Adipose tissue (tissue), 3 donors: Measurements from ENCODE around the gene KCNIP4. TPM values are rescaled to one million over a fixed set of nuclear protein-coding genes. Genes with fewer than 3 reads are reported as not detected.

Experiments
- H3K27ac ChIP-seq: one replicate; pipeline ENCODE4 v1.5.1; 2013; ENCODE audit warnings: low read depth, low read length
- WGBS, 3 donors: extraction: QIAGEN DNeasy Blood & Tissue Kit; methylation state at CpG; one replicate each; pipeline ENCODE4 v1.1.7; 2013; 5-methylcytosine and 5-hydroxymethylcytosine counted together
- polyA plus RNA-seq, 3 donors: library from polyadenylated mRNA; stranded (reverse); fragments of 200-250 nt; gene quantifications; one replicate each; pipeline ENCODE4 v1.2.3, GENCODE V29; 2013
- donor health status: healthy with polysubstance abuse.
- donor health status: Bipolar disorder and iron deficiency.
- donor health status: healthy.

KCNIP4 gene
- polyA plus RNA-seq, 3 donors, result 0.08 to 0.34 TPM; not detected in 1

- 75 to 82% (median 76%) methylated on average over 9 of the region's 9 CpGs for WGBS, 3 donors
- H3K27ac ChIP-seq, result no peak overlapping the region
Measured at GRCh38 chr4:21795091-21795490, 153.5 kb downstream of the KCNIP4 start.

DNA sequence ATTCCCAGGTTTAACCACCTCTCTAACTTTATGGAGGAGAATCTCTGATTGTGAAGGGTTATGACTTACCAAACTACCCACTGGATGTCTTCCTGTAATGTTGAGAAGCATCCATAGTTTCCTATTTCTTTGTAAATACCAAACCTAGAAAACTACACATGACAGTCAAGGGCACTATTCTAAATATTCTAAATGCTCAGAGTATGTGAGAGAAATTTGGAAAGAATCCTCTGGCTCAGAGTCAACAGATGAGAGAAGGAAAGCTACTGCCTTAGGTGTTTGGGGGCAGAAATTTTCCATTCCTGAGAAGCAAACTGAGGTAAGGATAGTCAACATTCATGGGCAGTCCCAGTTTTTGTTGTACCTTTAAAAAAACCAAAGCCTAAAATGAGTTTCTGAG, 155.8 kb downstream of the KCNIP4 start:
- H3K27ac ChIP-seq, result no peak overlapping the region

GRCh38 chr4:21790438-21791029, 158.0 kb downstream of the KCNIP4 start:
- H3K27ac ChIP-seq, result no peak overlapping the region
- 40 to 42% (median 41%) methylated on average over 4 of the region's 4 CpGs for WGBS, 3 donors

GRCh38 chr4:21780148-21780547, 168.4 kb downstream of the KCNIP4 start:
- H3K27ac ChIP-seq, result no peak overlapping the region

GRCh38 chr4:21778702-21779101, 169.9 kb downstream of the KCNIP4 start:
- 35 to 43% (median 40%) methylated on average over 2 of the region's 2 CpGs for WGBS, 3 donors
- H3K27ac ChIP-seq, result no peak overlapping the region

- 89 to 93% (median 90%) methylated on average over 3 of the region's 3 CpGs for WGBS, 3 donors
- no peak overlapping the region for H3K27ac ChIP-seq
Measured at GRCh38 chr4:21775703-21776102, 172.9 kb downstream of the KCNIP4 start.

- WGBS, 3 donors, result 36 to 52% (median 44%) methylated on average over 4 of the region's 4 CpGs
- H3K27ac ChIP-seq, result no peak overlapping the region
Measured at GRCh38 chr4:21769404-21770147, 179.0 kb downstream of the KCNIP4 start.

GRCh38 chr4:21768349-21769310, 179.9 kb downstream of the KCNIP4 start:
- no peak overlapping the region for H3K27ac ChIP-seq
- WGBS, 3 donors, result 24 to 25% (median 24%) methylated on average over 6 of the region's 6 CpGs

- WGBS, 3 donors, result 34 to 36% (median 34%) methylated on average over 8 of the region's 8 CpGs
- no peak overlapping the region for H3K27ac ChIP-seq
Measured at GRCh38 chr4:21765810-21766407, 182.7 kb downstream of the KCNIP4 start.

DNA sequence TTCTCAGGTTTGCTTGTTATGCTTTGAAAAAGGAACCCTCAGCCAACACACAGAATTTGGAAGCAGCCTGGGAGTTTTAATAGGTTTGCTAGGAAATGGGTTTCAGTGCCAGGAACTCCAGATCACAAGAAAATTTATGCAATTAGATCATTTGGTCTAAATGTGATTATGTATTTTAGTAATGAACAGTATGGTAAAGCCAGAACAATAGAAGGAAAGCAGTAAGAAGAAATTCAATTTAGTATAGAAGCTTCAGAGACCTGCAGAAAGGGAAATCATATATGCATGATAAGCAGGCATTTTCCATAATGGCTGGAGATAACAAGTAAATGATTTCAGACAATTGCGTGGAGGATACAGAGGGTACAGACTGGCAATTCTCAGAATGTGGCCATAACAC, 184.7 kb downstream of the KCNIP4 start:
- H3K27ac ChIP-seq, result no peak overlapping the region
- 67 to 77% (median 72%) methylated on average over 1 of the region's 1 CpG for WGBS, 3 donors

GRCh38 chr4:21757248-21757647, 191.3 kb downstream of the KCNIP4 start:
- 42 to 48% (median 46%) methylated on average over 2 of the region's 2 CpGs for WGBS, 3 donors

DNA sequence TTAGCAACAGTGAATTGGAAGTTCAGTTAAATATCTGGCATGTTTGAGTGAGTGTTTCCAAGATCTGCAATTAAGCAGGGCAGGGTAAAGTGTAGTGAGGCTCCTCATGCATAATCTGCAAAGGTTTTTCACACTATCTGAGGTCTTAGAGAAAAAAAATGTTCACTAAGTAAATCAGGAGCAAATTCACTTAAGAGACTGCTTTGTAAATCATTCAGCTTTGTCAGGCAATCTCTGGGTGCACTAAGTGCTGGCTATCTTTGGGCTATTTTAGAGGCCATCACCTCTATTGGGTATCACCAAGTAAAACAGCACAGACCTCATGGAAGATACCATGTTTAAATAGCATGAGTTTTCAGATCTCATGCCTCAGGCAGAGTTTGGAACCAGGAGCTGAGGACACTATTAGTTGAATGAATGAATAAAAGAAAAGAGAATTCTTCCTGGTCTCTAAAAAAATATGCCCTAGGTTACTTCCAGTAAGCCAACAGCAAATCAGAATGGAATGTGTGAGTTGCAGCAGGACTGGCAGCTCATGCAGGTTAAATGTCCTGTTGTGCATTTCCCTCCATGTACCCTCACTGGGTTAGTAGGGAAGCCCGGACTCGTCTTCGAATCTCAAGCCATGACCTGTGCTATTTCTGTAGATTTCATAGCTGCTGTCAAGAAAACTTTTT, 195.3 kb downstream of the KCNIP4 start:
- 86 to 93% (median 90%) methylated on average over 3 of the region's 3 CpGs for WGBS, 3 donors
- H3K27ac ChIP-seq, result no peak overlapping the region

More at GRCh38 chr4:21757248-21757647, 191.3 kb downstream of the KCNIP4 start:
- H3K27ac ChIP-seq, result no peak overlapping the region

DNA sequence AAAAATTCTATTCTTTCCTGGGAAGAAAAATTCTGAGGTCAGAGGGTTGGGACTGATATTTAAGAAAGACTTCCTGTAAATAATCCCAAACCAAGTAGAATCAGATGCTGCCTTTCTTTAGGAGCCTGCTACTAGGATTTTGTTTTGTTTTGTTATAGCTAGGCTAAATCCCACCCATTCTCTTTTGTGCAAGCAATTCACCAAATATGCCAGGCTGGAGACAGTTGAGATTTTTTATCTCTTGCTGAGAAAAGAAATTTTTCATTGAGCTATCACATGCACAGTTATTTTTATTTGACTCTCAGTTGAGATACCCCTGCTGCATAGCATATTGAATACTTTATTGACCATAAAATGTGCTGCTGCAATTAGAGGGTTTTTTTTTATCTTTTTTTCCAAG, 196.0 kb downstream of the KCNIP4 start:
- no peak overlapping the region for H3K27ac ChIP-seq

DNA sequence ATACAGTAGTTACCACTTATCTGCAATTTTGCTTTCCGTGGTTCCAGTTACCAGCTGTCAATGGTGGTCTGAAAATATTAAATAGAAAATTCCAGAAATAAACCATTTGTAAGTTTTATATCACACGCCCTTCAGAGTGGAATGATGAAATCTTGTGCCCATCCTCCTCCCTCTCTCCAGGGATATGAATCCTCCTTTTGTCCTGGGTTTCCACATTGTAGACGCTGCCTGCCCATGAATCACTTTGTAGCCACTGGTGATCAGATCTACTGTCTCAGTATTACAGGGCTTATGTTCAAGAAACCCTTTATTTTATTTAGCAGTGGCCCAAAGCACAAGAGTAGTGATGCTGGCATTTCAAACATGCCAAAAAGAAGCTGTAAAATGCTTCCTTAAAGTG, 198.6 kb downstream of the KCNIP4 start:
- WGBS, 3 donors, result 67 to 78% (median 78%) methylated on average over 3 of the region's 3 CpGs
- no peak overlapping the region for H3K27ac ChIP-seq

GRCh38 chr4:21749412-21749811, 199.2 kb downstream of the KCNIP4 start:
- 77 to 87% (median 86%) methylated on average over 4 of the region's 4 CpGs for WGBS, 3 donors
- H3K27ac ChIP-seq, result no peak overlapping the region

DNA sequence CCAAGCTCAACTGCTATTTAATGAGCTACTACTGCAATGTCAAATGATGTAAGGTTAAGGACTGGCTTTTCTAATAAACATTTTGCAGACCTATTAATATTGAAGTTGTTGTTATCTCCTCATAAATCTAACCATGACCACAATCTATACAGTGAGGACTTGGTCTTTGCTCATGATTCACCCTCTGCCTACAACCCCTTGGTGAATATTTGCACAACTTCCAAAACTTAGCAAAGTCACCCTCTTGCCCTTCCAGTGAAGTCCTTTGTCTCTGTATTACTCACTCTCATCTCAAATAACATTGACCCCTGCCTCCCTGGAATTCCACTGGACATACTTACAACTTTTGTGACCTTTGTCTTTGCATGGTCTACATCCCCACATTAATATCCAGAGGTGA, 204.5 kb downstream of the KCNIP4 start:
- H3K27ac ChIP-seq, result no peak overlapping the region

DNA sequence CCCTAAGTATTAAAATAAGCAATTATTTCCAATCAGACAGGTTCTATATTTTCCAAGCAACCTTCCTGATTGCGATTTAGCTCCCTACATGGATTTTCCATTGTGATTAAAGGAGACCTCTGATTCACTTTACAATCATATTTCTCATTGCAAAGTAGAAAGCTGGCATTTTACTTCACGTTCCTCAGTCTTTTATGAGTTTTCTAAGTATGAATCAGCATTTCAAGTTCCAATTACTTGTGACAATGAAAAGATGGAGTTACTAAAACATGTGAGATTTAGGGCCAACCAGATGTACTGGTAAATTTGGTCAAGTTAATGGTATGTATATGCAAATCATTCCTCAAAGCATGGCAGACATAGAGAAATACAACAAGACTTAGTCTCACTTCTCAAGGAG, 206.2 kb downstream of the KCNIP4 start:
- 73 to 84% (median 80%) methylated on average over 2 of the region's 2 CpGs for WGBS, 3 donors
- no peak overlapping the region for H3K27ac ChIP-seq

- H3K27ac ChIP-seq, result no peak overlapping the region
- 77 to 85% (median 84%) methylated on average over 4 of the region's 4 CpGs for whole genome bisulfite sequencing, 3 donors
Measured at GRCh38 chr4:21738821-21739220, 209.8 kb downstream of the KCNIP4 start.
